ENCODE measurements around the gene FIBP.
A peak's percentile ranks its signal among the peaks of the same experiment; 100 is the strongest.

FIBP gene

GRCh38 chr11:65880844-65881421, 7.3 kb downstream of the FIBP start:
- H2BK15ac ChIP-seq (ENCODE audit: low read depth, poor library complexity, severe bottlenecking): no peak overlapping the region
- no peaks in the 10 kb centered on the region for H3K9me3 ChIP-seq (ENCODE audit: control insufficient read depth, low read length)
- no peak overlapping the region for H2BK12ac ChIP-seq (ENCODE audit: low read length in 2 of 2)
- no peak overlapping the region for H2BK120ac ChIP-seq (ENCODE audit: low read depth, low read length)
- H3K27me3 ChIP-seq (ENCODE audit: control insufficient read depth in 1 of 2, insufficient read depth in 1 of 2, low read length in 2 of 2): no peaks in the 10 kb centered on the region
- no peak for DNase-seq
- no peak overlapping the region for H4K8ac ChIP-seq (ENCODE audit: low read length)
- no peak overlapping the region for H2AK5ac ChIP-seq (ENCODE audit: low read length, severe bottlenecking)
- H3K23ac ChIP-seq (ENCODE audit: low read length in 2 of 2): no peak overlapping the region
- H3K9ac ChIP-seq (ENCODE audit: low read length): no peak overlapping the region
- 85% methylated on average over 7 of the region's 7 CpGs for WGBS
- H3K4me3 ChIP-seq (ENCODE audit: insufficient read depth in 1 of 2, low read depth in 1 of 2, low read length in 2 of 2): no peak overlapping the region
- H3K4me1 ChIP-seq (ENCODE audit: control insufficient read depth, insufficient read depth, low read depth, low read length): peaks cover 5% of the 10 kb centered on the region
- H3K36me3 ChIP-seq (ENCODE audit: control insufficient read depth in 1 of 2, insufficient read depth in 2 of 2, low read depth in 1 of 2, low read length in 2 of 2): peaks cover 40 to 52% of the 10 kb centered on the region in 2 experiments
- no peak overlapping the region for H3K18ac ChIP-seq (ENCODE audit: low read depth in 1 of 2, low read length in 2 of 2)
- H3K14ac ChIP-seq (ENCODE audit: low read length in 2 of 2): no peak overlapping the region
- no peak overlapping the region for H3K4ac ChIP-seq (ENCODE audit: low read depth in 1 of 2, low read length in 2 of 2)
- H3K27ac ChIP-seq (ENCODE audit: low read length, poor library complexity, severe bottlenecking): no peak overlapping the region
- H2BK5ac ChIP-seq (ENCODE audit: low read depth, low read length, poor library complexity, severe bottlenecking): no peak overlapping the region
- no peak overlapping the region for H3K4me2 ChIP-seq (ENCODE audit: low read length, poor library complexity, severe bottlenecking)
- H3K79me1 ChIP-seq (replicated peaks; ENCODE audit: low read length, poor library complexity, severe bottlenecking): peaks cover 21% of the 10 kb centered on the region
- H2AFZ ChIP-seq (ENCODE audit: low read depth, low read length): no peak overlapping the region
- no peak overlapping the region for H4K91ac ChIP-seq (ENCODE audit: low read length)

GRCh38 chr11:65880027-65880426, 8.2 kb downstream of the FIBP start:
- H2AK5ac ChIP-seq (ENCODE audit: low read length, severe bottlenecking): no peak overlapping the region
- no peak overlapping the region for H3K14ac ChIP-seq (ENCODE audit: low read length in 2 of 2)
- no peak overlapping the region for H3K4me3 ChIP-seq (ENCODE audit: insufficient read depth in 1 of 2, low read depth in 1 of 2, low read length in 2 of 2)
- no peak overlapping the region for H4K91ac ChIP-seq (ENCODE audit: low read length)
- peaks cover 5% of the 10 kb centered on the region for H3K4me1 ChIP-seq (ENCODE audit: control insufficient read depth, insufficient read depth, low read depth, low read length)
- DNase-seq: no peak
- no peaks in the 10 kb centered on the region for H3K27me3 ChIP-seq (ENCODE audit: control insufficient read depth in 1 of 2, insufficient read depth in 1 of 2, low read length in 2 of 2)
- H3K9ac ChIP-seq (ENCODE audit: low read length): no peak overlapping the region
- H3K23ac ChIP-seq (ENCODE audit: low read length in 2 of 2): no peak overlapping the region
- peaks cover 31 to 43% of the 10 kb centered on the region in 2 experiments for H3K36me3 ChIP-seq (ENCODE audit: control insufficient read depth in 1 of 2, insufficient read depth in 2 of 2, low read depth in 1 of 2, low read length in 2 of 2)
- H3K27ac ChIP-seq (ENCODE audit: low read length, poor library complexity, severe bottlenecking): no peak overlapping the region
- no peak overlapping the region for H3K4ac ChIP-seq (ENCODE audit: low read depth in 1 of 2, low read length in 2 of 2)
- H4K8ac ChIP-seq (ENCODE audit: low read length): no peak overlapping the region
- no peak overlapping the region for H2BK120ac ChIP-seq (ENCODE audit: low read depth, low read length)
- H3K4me2 ChIP-seq (ENCODE audit: low read length, poor library complexity, severe bottlenecking): no peak overlapping the region
- H3K9me3 ChIP-seq (ENCODE audit: control insufficient read depth, low read length): no peaks in the 10 kb centered on the region
- H3K18ac ChIP-seq (ENCODE audit: low read depth in 1 of 2, low read length in 2 of 2): no peak overlapping the region
- H2BK12ac ChIP-seq (ENCODE audit: low read length in 2 of 2): no peak overlapping the region
- WGBS: 91% methylated on average over 7 of the region's 7 CpGs
- no peak overlapping the region for H2AFZ ChIP-seq (ENCODE audit: low read depth, low read length)
- H2BK15ac ChIP-seq (ENCODE audit: low read depth, poor library complexity, severe bottlenecking): no peak overlapping the region
- no peak overlapping the region for H2BK5ac ChIP-seq (ENCODE audit: low read depth, low read length, poor library complexity, severe bottlenecking)
- H3K79me1 ChIP-seq (replicated peaks; ENCODE audit: low read length, poor library complexity, severe bottlenecking): peaks cover 16% of the 10 kb centered on the region

- Histone ChIP-seq H3K27ac (ENCODE audit: low read length, poor library complexity, severe bottlenecking) (no peak within 1 kb of the TSS), H3K4me2 (ENCODE audit: low read length, poor library complexity, severe bottlenecking) (no peak within 1 kb of the TSS), H3K36me3 (ENCODE audit: control insufficient read depth in 1 of 2, insufficient read depth in 2 of 2, low read depth in 1 of 2, low read length in 2 of 2) (peaks cover 27 to 39% of the 10 kb centered on the region in 2 experiments), H2BK120ac (ENCODE audit: low read depth, low read length) (no peak within 1 kb of the TSS), H3K4me1 (ENCODE audit: control insufficient read depth, insufficient read depth, low read depth, low read length) (peaks cover 2% of the 10 kb centered on the region), H2BK5ac (ENCODE audit: low read depth, low read length, poor library complexity, severe bottlenecking) (no peak within 1 kb of the TSS), H3K9me3 (ENCODE audit: control insufficient read depth, low read length) (no peaks in the 10 kb centered on the region), H4K91ac (ENCODE audit: low read length) (no peak within 1 kb of the TSS), H3K14ac (ENCODE audit: low read length in 2 of 2) (no peak within 1 kb of the TSS), H3K4ac (ENCODE audit: low read depth in 1 of 2, low read length in 2 of 2) (no peak within 1 kb of the TSS), H3K9ac (ENCODE audit: low read length) (no peak within 1 kb of the TSS), H2AK5ac (ENCODE audit: low read length, severe bottlenecking) (no peak within 1 kb of the TSS), H4K8ac (ENCODE audit: low read length) (peak within 1 kb of the TSS; percentile 21), H3K4me3 (ENCODE audit: insufficient read depth in 1 of 2, low read depth in 1 of 2, low read length in 2 of 2) (no peak within 1 kb of the TSS), H3K79me1 (replicated peaks; ENCODE audit: low read length, poor library complexity, severe bottlenecking) (peaks cover 14% of the 10 kb centered on the region), H3K23ac (ENCODE audit: low read length in 2 of 2) (no peak within 1 kb of the TSS), H3K18ac (ENCODE audit: low read depth in 1 of 2, low read length in 2 of 2) (no peak within 1 kb of the TSS), H2AFZ (ENCODE audit: low read depth, low read length) (no peak within 1 kb of the TSS), H2BK12ac (ENCODE audit: low read length in 2 of 2) (peak within 1 kb of the TSS; percentile 31 to 64), H2BK15ac (ENCODE audit: low read depth, poor library complexity, severe bottlenecking) (no peak within 1 kb of the TSS), H3K27me3 (ENCODE audit: control insufficient read depth in 1 of 2, insufficient read depth in 1 of 2, low read length in 2 of 2) (no peaks in the 10 kb centered on the region)
- no peak for DNase-seq
- 79% methylated on average over 7 of the region's 7 CpGs for WGBS
Measured at GRCh38 chr11:65879617-65880016, 8.7 kb downstream of the FIBP start, which contains the start of gene CTSW. Gene CTSW (plus strand): TSS chr11:65879837. CDS start chr11:65879855, 18 bp downstream.

GRCh38 chr11:65873318-65874156, 14.7 kb downstream of the FIBP start:
- Histone ChIP-seq H4K8ac (ENCODE audit: low read length) (peak overlapping the region; percentile 96), H2AFZ (ENCODE audit: low read depth, low read length) (peak overlapping the region; percentile 84), H3K79me1 (replicated peaks; ENCODE audit: low read length, poor library complexity, severe bottlenecking) (peaks cover 9% of the 10 kb centered on the region), H2BK15ac (ENCODE audit: low read depth, poor library complexity, severe bottlenecking) (peak overlapping the region; percentile 98), H2BK5ac (ENCODE audit: low read depth, low read length, poor library complexity, severe bottlenecking) (no peak overlapping the region), H2BK12ac (ENCODE audit: low read length in 2 of 2) (peak overlapping the region; percentile 82 to 97), H3K9ac (ENCODE audit: low read length) (peak overlapping the region; percentile 91), H3K18ac (ENCODE audit: low read depth in 1 of 2, low read length in 2 of 2) (peak overlapping the region; percentile 97), H2AK5ac (ENCODE audit: low read length, severe bottlenecking) (peak overlapping the region; percentile 53), H3K9me3 (ENCODE audit: control insufficient read depth, low read length) (no peaks in the 10 kb centered on the region), H3K4me1 (ENCODE audit: control insufficient read depth, insufficient read depth, low read depth, low read length) (peaks cover 28% of the 10 kb centered on the region), H2BK120ac (ENCODE audit: low read depth, low read length) (peak overlapping the region; percentile 91), H3K27ac (ENCODE audit: low read length, poor library complexity, severe bottlenecking) (peak overlapping the region; percentile 82), H3K4me2 (ENCODE audit: low read length, poor library complexity, severe bottlenecking) (peak overlapping the region; percentile 97), H3K23ac (ENCODE audit: low read length in 2 of 2) (peak overlapping the region in 1 of 2 experiments; percentile 74), H3K4me3 (ENCODE audit: insufficient read depth in 1 of 2, low read depth in 1 of 2, low read length in 2 of 2) (peak overlapping the region; percentile 88 to 91), H3K27me3 (ENCODE audit: control insufficient read depth in 1 of 2, insufficient read depth in 1 of 2, low read length in 2 of 2) (no peaks in the 10 kb centered on the region), H3K4ac (ENCODE audit: low read depth in 1 of 2, low read length in 2 of 2) (peak overlapping the region; percentile 79 to 98), H4K91ac (ENCODE audit: low read length) (peak overlapping the region; percentile 94), H3K14ac (ENCODE audit: low read length in 2 of 2) (peak overlapping the region; percentile 82 to 87), H3K36me3 (ENCODE audit: control insufficient read depth in 1 of 2, insufficient read depth in 2 of 2, low read depth in 1 of 2, low read length in 2 of 2) (peaks cover 25 to 27% of the 10 kb centered on the region in 2 experiments)
- peak; percentile 95 for DNase-seq
- WGBS: 11% methylated on average over 44 of the region's 54 CpGs

All from mesenchymal stem cell (in vitro differentiated cells and primary cell).